Measurements from ENCODE around the gene DHX15.

DNA sequence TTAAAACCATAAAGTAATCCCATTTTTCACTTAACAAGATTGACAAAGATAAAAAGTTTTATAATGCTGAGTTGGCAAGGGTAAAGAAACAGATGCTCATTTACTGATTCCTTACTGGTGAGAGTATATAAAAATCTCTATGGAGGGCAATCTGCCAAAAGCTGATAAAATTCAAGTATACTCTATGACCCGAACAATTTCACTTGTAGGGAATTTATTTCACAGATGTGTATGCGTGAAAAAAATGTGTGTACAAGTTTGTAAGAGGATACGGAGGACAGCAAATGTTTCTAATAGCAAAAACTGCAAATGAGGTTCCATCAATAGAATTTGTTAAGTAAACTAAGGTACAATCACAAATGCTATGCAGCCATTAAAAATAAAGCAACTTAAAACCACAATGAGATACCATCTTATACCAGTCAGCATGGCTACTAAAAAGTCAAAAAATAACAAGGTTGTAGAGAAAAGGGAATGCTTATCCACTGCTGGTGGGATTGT is 23.4 kb downstream of the DHX15 start:
- TF ChIP-seq POLR2A (IDR thresholded peaks at IDR 0.05; ENCODE audit: low read length), result no peak
- TF ChIP-seq GATA1 (IDR thresholded peaks at IDR 0.05; ENCODE audit: low read depth, low read length), result no peak
